Esophagus squamous epithelium (tissue), 5 donors: Measurements from ENCODE around the gene ATG2B. TPM values are rescaled to one million over a fixed set of nuclear protein-coding genes. Genes with fewer than 3 reads are reported as not detected.

Experiments
- DNase-seq: peaks from one replicate; lab custom pipeline; 2025; lab: John Stamatoyannopoulos, UW
- H3K27ac ChIP-seq, 4 donors: fragments of 200-600 bp; sonication (generic); one replicate each; pipeline ENCODE4 v1.5.1; 2016 to 2019; ENCODE audit warnings: mild to moderate bottlenecking in 1 of 4
- H3K27me3 ChIP-seq, 4 donors: fragments of 200-600 bp; sonication (generic); 1 replicate in 3 of 4; 2 replicates in 1 of 4; pipeline versions ENCODE4 v1.5.1 to v1.6.0; 2017 to 2021; ENCODE audit warnings: antibody characterized with exemption in 1 of 4
- H3K36me3 ChIP-seq, 3 donors: fragments of 200-600 bp; sonication (generic); one replicate each; pipeline ENCODE4 v1.5.1; 2016 to 2019
- H3K4me1 ChIP-seq, 3 donors: fragments of 200-600 bp; sonication (generic); one replicate each; pipeline ENCODE4 v1.5.1; 2017 to 2019
- H3K4me3 ChIP-seq, 4 donors: fragments of 200-600 bp; sonication (generic); 1 replicate in 3 of 4; 2 replicates in 1 of 4; pipeline ENCODE4 v1.5.1; 2016 to 2019; ENCODE audit warnings: mild to moderate bottlenecking in 2 of 4, moderate library complexity in 1 of 4
- H3K9me3 ChIP-seq, 3 donors: fragments of 200-600 bp; sonication (generic); one replicate each; pipeline ENCODE4 v1.5.1; 2016 to 2019
- POLR2A ChIP-seq, 4 donors: fragments of 450-650 bp; IDR thresholded peaks; one replicate each; pipeline ENCODE4 v1.6.1; 2017; ENCODE audit warnings: antibody characterized with exemption in 4 of 4, mild to moderate bottlenecking in 4 of 4, moderate library complexity in 3 of 4
- WGBS, 2 donors: methylation state at CpG; one replicate each; pipeline ENCODE4 v1.1.5; 2018; 5-methylcytosine and 5-hydroxymethylcytosine counted together
- intact Hi-C: fragments of 100-400 bp; cut with DNase I; formaldehyde crosslinking; loops from one replicate; pipeline ENCODE4 v1.15.0; 2022
- total RNA-seq, 4 donors: library from RNA; depleted of rRNA; stranded (reverse); fragments of >200 nt; gene quantifications; one replicate each; pipeline ENCODE4 v1.1.0, GENCODE V29; 2016
- TF ChIP-seq, protein P1 (sequence below), 6 experiments: fragments of 450-650 bp in 4 of 6; fragments of 200-600 bp in 2 of 6; sonication (generic) in 2 of 6; IDR thresholded peaks; one replicate each; pipeline ENCODE4 v1.5.1; 2016 to 2019; ENCODE audit warnings: antibody characterized with exemption in 6 of 6, mild to moderate bottlenecking in 4 of 6, moderate library complexity in 4 of 6
- donor health status: DM: yes; HTN: yes; CAD: no.

The ATG2B gene
- total RNA-seq, 4 donors from 2014 or later, result 10.6 to 24.6 (median 14.0) TPM

DNA sequence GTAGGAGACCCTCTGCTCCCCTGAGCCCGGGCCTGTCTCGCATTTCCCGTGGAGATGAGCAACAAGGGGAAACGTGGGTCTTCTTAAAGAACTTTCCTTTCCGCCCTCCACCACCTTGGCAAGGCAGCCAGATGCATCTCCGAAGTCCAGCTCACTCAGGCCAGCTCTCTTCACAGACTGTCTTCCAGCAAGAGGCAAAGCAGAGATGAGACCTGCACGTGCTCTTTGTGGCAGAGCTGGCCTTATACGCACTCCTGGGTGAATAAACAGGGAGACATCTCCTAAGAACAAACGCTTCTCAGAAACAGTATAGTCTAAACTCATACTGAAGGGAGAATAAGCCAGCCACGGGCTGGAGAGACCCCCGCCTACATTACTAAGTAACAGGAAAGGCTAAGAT is 108.5 kb downstream of the ATG2B start:
- WGBS, 2 donors, result 62 to 76% methylated on average over 5 to 7 of the region's 11 CpGs
- no peaks in the 10 kb centered on the region for H3K27me3 ChIP-seq

DNA sequence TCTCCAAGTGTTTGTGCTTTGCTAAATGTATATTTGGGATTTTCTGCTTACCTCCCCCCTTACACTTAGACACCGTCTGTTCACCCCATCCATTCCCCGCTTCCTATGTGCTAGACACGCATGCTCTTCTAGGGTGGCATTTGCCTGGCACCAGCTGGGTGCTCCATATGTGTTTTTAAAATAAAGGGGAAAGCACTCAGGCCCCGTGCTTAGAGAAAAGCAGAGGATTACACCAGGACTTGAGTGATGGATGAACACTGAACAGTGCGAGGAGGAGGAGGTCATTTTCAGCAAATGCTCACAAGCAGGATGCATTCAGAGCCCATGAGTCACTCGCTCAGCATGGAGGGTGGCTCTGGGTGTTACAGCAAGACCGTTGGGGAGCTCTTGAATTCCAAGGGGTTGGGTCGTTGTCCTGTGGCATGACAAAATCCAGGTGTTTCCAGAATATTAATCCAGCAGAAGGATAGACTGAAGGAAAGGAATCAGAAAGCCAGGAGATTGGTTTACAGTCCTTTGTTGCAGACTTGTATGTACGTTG is 110.1 kb downstream of the ATG2B start:
- no peak for DNase-seq
- no peaks in the 10 kb centered on the region for H3K27me3 ChIP-seq
- TF ChIP-seq POLR2A (IDR thresholded peaks at IDR 0.05), result no peak
- TF ChIP-seq, protein P1, sequence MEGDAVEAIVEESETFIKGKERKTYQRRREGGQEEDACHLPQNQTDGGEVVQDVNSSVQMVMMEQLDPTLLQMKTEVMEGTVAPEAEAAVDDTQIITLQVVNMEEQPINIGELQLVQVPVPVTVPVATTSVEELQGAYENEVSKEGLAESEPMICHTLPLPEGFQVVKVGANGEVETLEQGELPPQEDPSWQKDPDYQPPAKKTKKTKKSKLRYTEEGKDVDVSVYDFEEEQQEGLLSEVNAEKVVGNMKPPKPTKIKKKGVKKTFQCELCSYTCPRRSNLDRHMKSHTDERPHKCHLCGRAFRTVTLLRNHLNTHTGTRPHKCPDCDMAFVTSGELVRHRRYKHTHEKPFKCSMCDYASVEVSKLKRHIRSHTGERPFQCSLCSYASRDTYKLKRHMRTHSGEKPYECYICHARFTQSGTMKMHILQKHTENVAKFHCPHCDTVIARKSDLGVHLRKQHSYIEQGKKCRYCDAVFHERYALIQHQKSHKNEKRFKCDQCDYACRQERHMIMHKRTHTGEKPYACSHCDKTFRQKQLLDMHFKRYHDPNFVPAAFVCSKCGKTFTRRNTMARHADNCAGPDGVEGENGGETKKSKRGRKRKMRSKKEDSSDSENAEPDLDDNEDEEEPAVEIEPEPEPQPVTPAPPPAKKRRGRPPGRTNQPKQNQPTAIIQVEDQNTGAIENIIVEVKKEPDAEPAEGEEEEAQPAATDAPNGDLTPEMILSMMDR (IDR thresholded peaks at IDR 0.05), result no peak
- no peak overlapping the region for H3K4me3 ChIP-seq
- intact Hi-C loops, result no loop called here
- H3K9me3 ChIP-seq, result no peaks in the 10 kb centered on the region
- H3K4me1 ChIP-seq, result peaks cover 8 to 59% (median 27%) of the 10 kb centered on the region in 3 donors
- H3K27ac ChIP-seq, result peak overlapping the region in 2 of 4 donors; percentile 39 to 47
- H3K36me3 ChIP-seq, result no peaks in the 10 kb centered on the region
- WGBS, 2 donors, result 47 to 48% methylated on average over 9 of the region's 9 CpGs

More for the DNA sequence above, 108.5 kb downstream of the ATG2B start:
- no peaks in the 10 kb centered on the region for H3K9me3 ChIP-seq
- H3K4me1 ChIP-seq, result peaks cover 8 to 68% (median 30%) of the 10 kb centered on the region in 3 donors
- peak overlapping the region; percentile 56 to 91 (median 88) for H3K27ac ChIP-seq
- no peak for DNase-seq
- H3K36me3 ChIP-seq, result no peaks in the 10 kb centered on the region
- TF ChIP-seq, protein P1 (IDR thresholded peaks at IDR 0.05), result no peak
- no peak for TF ChIP-seq POLR2A (IDR thresholded peaks at IDR 0.05)
- H3K4me3 ChIP-seq, result no peak overlapping the region
- intact Hi-C loops, result no loop called here

DNA sequence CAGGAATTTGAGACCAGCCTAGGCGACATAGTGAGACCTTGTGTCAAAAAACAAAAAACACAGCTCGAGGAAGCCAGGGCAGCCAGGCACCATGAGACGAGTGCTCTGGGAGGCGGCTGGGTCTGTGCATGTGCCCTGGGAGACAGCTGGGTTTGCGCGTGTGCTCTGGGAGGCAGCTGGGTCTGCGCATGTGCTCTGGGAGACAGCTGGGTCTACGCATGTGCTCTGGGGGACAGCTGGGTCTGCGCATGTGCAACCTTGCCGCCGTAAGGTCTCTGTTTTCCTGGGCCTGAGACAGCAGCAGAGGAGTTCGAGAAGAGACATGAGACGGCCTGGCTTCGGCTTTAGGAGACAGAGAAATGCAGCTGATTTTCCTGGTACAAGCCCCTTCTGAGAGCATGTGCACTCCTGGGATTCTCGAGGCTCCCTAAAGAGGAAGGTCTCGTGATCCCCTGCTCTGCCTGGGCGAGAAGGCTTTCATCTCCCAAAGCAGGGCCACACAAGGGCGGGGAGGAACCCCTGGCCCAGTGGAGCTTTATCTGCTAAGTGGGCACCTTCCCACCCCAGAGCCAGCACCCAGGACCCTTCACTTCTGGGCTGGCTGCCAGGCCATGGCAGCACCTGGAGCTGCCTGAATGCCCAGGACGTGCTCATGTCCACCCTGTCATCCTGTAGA is 110.7 kb downstream of the ATG2B start:
- TF ChIP-seq, protein P1 (IDR thresholded peaks at IDR 0.05), result no peak
- TF ChIP-seq POLR2A (IDR thresholded peaks at IDR 0.05), result no peak
- DNase-seq, result no peak
- H3K27ac ChIP-seq, result peak overlapping the region in 2 of 4 donors; percentile 39 to 47
- no peak overlapping the region for H3K4me3 ChIP-seq
- no peaks in the 10 kb centered on the region for H3K27me3 ChIP-seq
- H3K36me3 ChIP-seq, result no peaks in the 10 kb centered on the region
- H3K9me3 ChIP-seq, result no peaks in the 10 kb centered on the region
- peaks cover 8 to 53% (median 26%) of the 10 kb centered on the region in 3 donors for H3K4me1 ChIP-seq
- intact Hi-C loops, result no loop called here
- 89 to 91% methylated on average over 9 to 10 of the region's 19 CpGs for WGBS, 2 donors

DNA sequence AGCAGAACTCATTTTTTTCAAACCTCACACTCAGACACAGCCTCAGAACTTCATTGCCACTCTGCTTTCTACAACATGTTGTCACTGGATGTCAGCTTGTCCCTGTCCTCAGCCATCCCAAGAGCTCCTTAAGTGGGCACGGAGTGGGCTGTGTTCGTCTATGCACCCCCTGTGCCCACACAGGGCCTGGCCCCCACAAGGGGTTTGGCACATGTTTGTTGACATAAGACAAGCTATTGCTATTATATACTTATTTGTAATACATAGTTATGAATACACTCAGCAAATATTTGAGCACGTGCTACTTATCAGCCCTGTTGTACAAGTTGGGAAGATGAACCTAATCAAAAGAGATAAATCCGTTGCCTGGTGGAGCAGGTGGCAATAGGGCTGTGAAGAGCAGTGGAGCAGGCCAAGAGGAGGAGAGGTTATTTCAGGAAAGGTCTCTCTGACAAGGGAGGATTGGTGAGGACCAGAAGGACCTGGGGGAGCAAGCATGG is 111.4 kb downstream of the ATG2B start:
- intact Hi-C loops, result no loop called here
- H3K9me3 ChIP-seq, result no peaks in the 10 kb centered on the region
- H3K4me3 ChIP-seq, result no peak overlapping the region
- H3K4me1 ChIP-seq, result peaks cover 8 to 46% (median 20%) of the 10 kb centered on the region in 3 donors
- DNase-seq, result no peak
- H3K27me3 ChIP-seq, result no peaks in the 10 kb centered on the region
- TF ChIP-seq, protein P1 (IDR thresholded peaks at IDR 0.05), result no peak
- TF ChIP-seq POLR2A (IDR thresholded peaks at IDR 0.05), result no peak
- no peak overlapping the region for H3K27ac ChIP-seq
- 78% methylated on average over 4 of the region's 4 CpGs for WGBS, 2 donors
- H3K36me3 ChIP-seq, result no peaks in the 10 kb centered on the region

DNA sequence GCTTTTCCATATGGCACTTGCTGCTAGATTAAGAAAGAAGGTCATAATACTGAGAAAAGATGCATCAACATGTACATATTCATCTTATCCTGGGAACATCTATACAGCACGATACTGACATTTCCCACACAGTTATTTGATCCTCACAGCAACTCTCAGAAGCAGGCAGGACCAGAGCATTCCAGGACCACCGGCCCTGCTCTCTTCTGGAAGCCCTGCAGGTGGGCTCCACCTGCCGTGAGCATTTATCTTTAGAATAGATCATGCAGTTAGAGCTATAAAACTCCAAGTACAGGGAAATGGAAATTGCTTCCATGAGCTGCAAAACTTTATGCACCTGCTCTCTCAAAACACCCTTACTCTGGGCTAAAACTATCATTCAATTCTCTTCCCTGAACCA is 112.7 kb downstream of the ATG2B start:
- H3K36me3 ChIP-seq, result peaks cover 0 to 5% (median 0%) of the 10 kb centered on the region in 3 donors
- intact Hi-C loops, result no loop called here
- H3K4me3 ChIP-seq, result no peak overlapping the region
- H3K27ac ChIP-seq, result no peak overlapping the region
- H3K27me3 ChIP-seq, result no peaks in the 10 kb centered on the region
- H3K9me3 ChIP-seq, result no peaks in the 10 kb centered on the region
- H3K4me1 ChIP-seq, result peaks cover 3 to 44% (median 18%) of the 10 kb centered on the region in 3 donors
- TF ChIP-seq, protein P1 (IDR thresholded peaks at IDR 0.05), result no peak
- no peak for TF ChIP-seq POLR2A (IDR thresholded peaks at IDR 0.05)
- 72 to 77% methylated on average over 3 of the region's 3 CpGs for WGBS, 2 donors
- no peak for DNase-seq
